ENCODE results near the gene CLEC2D. TPM values are rescaled to one million over a fixed set of nuclear protein-coding genes. Genes with fewer than 3 reads are reported as not detected.
A peak's percentile ranks its signal among the peaks of the same experiment; 100 is the strongest.
"Not testable (repeated sequence)": the region's sequence is repeated elsewhere in the genome, so short reads cannot be mapped to it uniquely, and the experiment has no call there.

The CLEC2D gene
- total and polyA plus RNA-seq, 5 donors from 2014 or later = 219 to 312 (median 230) TPM

- no peaks in the 10 kb centered on the region for H3K27me3 Mint-ChIP-seq
- H3K36me3 Mint-ChIP-seq = peaks cover 72% of the 10 kb centered on the region
- H3K4me1 Mint-ChIP-seq = peaks cover 37 to 92% (median 78%) of the 10 kb centered on the region in 4 donors
- DNase-seq (peak in 1 of 3 donors; percentile 53), ATAC-seq (ENCODE audit: low read depth in 2 of 2) (peak; percentile 40 to 44)
- peaks cover 81% of the 10 kb centered on the region for H3K4me1 ChIP-seq (ENCODE audit: control insufficient read depth, insufficient read depth, low read length, poor library complexity, severe bottlenecking)
- peaks cover 0 to 9% (median 0%) of the 10 kb centered on the region in 7 donors for H3K9me3 Mint-ChIP-seq
- H3K27ac ChIP-seq (ENCODE audit: insufficient read depth, low read length, poor library complexity, severe bottlenecking) = peak overlapping the region; percentile 88
- no peaks in the 10 kb centered on the region for H3K9me3 ChIP-seq (ENCODE audit: control insufficient read depth in 2 of 2, low read length in 2 of 2)
- H3K27ac Mint-ChIP-seq = peak overlapping the region; percentile 89 to 97 (median 89)
- H3K27me3 ChIP-seq (ENCODE audit: control insufficient read depth, insufficient read depth, low read length) = no peaks in the 10 kb centered on the region
- peaks cover 58% of the 10 kb centered on the region for H3K36me3 ChIP-seq (ENCODE audit: control insufficient read depth, insufficient read depth, low read length)
- peak overlapping the region; percentile 16 for H3K4me3 ChIP-seq (ENCODE audit: low read depth, low read length)
- H3K4me3 Mint-ChIP-seq = peak overlapping the region in 3 of 4 donors; percentile 19 to 38 (median 28)
Measured at GRCh38 chr12:9662488-9662887, 7.0 kb upstream of the CLEC2D start.

DNA sequence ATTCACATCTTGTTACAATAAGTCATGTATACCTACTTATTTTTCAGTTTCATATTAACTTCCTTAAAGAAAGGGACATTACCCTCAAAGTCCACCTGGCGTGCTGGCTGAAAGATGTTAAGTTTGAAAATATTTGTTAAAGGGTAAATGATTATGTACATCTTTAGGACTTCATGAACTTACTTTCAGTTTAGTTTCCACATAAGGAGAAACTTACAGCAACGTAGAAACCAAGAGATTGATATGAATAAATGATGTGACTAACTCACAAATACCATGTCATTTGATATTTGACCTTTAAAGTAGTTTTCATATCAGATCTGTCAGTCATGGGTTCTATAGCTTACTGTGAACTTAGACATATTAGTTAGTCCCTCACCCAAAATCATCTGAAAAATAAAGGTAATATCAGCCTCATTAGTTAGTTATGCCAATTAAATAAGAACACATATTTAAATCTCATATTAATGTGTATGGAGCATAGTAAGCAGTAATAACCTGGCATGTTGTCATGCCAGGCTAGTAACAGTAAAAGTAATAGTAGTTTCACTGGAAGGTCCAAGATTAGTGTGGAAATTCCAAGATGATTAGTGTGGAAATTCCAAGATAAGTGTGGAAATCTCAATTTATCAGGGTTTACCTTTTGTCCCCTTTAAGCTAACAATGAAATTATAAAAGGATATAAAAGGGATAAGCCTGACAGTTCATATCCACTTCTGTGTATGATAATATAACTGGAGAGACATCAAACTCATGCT lies 1.9 kb upstream of the CLEC2D start:
- H3K27me3 ChIP-seq (ENCODE audit: control insufficient read depth, insufficient read depth, low read length) = no peaks in the 10 kb centered on the region
- H3K27me3 Mint-ChIP-seq = no peaks in the 10 kb centered on the region
- peak overlapping the region; percentile 88 for H3K27ac ChIP-seq (ENCODE audit: insufficient read depth, low read length, poor library complexity, severe bottlenecking)
- peak in 1 of 3 donors; percentile 72 for DNase-seq
- H3K4me3 Mint-ChIP-seq = peak overlapping the region; percentile 77 to 95 (median 92)
- peaks cover 33 to 80% (median 59%) of the 10 kb centered on the region in 4 donors for H3K4me1 Mint-ChIP-seq
- peaks cover 47% of the 10 kb centered on the region for H3K36me3 Mint-ChIP-seq
- H3K9me3 Mint-ChIP-seq = peaks cover 0 to 1% (median 0%) of the 10 kb centered on the region in 7 donors
- H3K4me3 ChIP-seq (ENCODE audit: low read depth, low read length) = peak overlapping the region; percentile 99
- ATAC-seq (ENCODE audit: low read depth in 2 of 2) = peak; percentile 12 to 18
- H3K27ac Mint-ChIP-seq = peak overlapping the region; percentile 97 to 100 (median 97)
- H3K4me1 ChIP-seq (ENCODE audit: control insufficient read depth, insufficient read depth, low read length, poor library complexity, severe bottlenecking) = peaks cover 78% of the 10 kb centered on the region
- peaks cover 12% of the 10 kb centered on the region for H3K36me3 ChIP-seq (ENCODE audit: control insufficient read depth, insufficient read depth, low read length)
- no peaks in the 10 kb centered on the region for H3K9me3 ChIP-seq (ENCODE audit: control insufficient read depth in 2 of 2, low read length in 2 of 2)

DNA sequence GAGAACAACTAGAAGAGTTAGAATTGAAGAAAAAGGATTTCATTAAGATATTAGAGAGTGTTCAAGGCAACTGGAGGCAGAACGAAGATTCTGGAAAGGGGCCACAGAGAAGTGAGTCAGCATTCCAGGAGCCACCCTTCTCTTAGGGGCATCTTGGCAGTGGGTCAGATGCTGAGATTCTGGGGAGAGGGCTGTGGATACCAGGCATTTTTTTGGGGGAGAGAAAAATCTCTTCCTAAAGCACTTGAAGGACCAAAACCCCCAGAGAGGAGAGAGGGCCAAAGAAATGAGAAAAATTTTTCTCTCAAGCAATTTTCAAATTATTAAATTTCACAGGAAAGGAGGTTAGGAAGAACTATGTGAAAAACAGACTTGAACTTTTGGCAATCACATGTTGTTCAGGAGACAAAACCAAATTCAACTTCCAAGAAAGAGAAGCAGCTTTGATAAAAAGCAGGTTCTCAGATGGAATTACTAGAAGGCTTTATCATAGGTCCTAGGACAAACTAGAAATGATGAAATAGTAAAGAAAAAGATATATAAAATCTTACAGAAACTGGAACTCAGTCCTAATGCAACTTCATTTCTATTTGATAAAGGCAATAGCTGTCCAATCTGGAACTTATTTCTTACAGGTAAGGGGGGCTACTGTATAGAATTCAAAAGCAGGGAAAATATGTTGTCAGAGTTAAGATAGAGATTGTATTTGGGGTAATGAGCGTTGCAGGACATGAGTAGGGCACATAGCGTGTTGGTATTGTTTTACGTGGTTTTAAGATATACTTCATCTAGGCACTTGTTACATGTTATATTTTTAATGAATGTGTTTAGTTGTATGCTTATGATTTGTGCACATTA lies 1.1 kb upstream of the CLEC2D start:
- peaks cover 0 to 1% (median 0%) of the 10 kb centered on the region in 7 donors for H3K9me3 Mint-ChIP-seq
- peaks cover 32 to 80% (median 57%) of the 10 kb centered on the region in 4 donors for H3K4me1 Mint-ChIP-seq
- Histone ChIP-seq H3K9me3 (ENCODE audit: control insufficient read depth in 2 of 2, low read length in 2 of 2) (no peaks in the 10 kb centered on the region), H3K4me3 (ENCODE audit: low read depth, low read length) (peak overlapping the region; percentile 99), H3K36me3 (ENCODE audit: control insufficient read depth, insufficient read depth, low read length) (peaks cover 12% of the 10 kb centered on the region), H3K27me3 (ENCODE audit: control insufficient read depth, insufficient read depth, low read length) (no peaks in the 10 kb centered on the region), H3K27ac (ENCODE audit: insufficient read depth, low read length, poor library complexity, severe bottlenecking) (peak overlapping the region; percentile 88), H3K4me1 (ENCODE audit: control insufficient read depth, insufficient read depth, low read length, poor library complexity, severe bottlenecking) (peaks cover 78% of the 10 kb centered on the region)
- H3K36me3 Mint-ChIP-seq = peaks cover 42% of the 10 kb centered on the region
- DNase-seq = no peak
- peak overlapping the region; percentile 97 to 100 (median 97) for H3K27ac Mint-ChIP-seq
- H3K27me3 Mint-ChIP-seq = no peaks in the 10 kb centered on the region
- ATAC-seq (ENCODE audit: low read depth in 2 of 2) = no peak
- H3K4me3 Mint-ChIP-seq = peak overlapping the region; percentile 77 to 95 (median 92)

DNA sequence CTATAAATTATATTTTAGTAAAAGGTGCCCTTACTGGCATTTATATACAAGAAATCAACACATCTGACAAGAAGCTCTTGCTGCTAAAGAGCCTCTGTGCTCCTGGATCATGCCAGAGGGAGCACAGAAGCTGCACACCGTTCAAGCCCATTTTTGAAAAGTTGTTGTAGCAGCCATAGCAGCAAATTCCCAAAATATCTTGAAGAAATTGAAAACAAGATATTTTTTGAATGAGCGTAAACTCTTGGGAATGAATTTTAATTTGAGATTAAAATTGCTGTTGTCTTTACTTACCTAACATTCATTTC lies 540 bp upstream of the CLEC2D start:
- DNase-seq = peak in 1 of 3 donors; percentile 48
- H3K4me3 ChIP-seq (ENCODE audit: low read depth, low read length) = peak overlapping the region; percentile 99
- Mint-ChIP-seq H3K4me1 (peaks cover 28 to 76% (median 54%) of the 10 kb centered on the region in 4 donors), H3K9me3 (peaks cover 0 to 1% (median 0%) of the 10 kb centered on the region in 7 donors), H3K27ac (peak overlapping the region; percentile 94 to 100 (median 97)), H3K4me3 (peak overlapping the region; percentile 77 to 95 (median 92)), H3K36me3 (peaks cover 39% of the 10 kb centered on the region), H3K27me3 (no peaks in the 10 kb centered on the region)
- peak overlapping the region; percentile 88 for H3K27ac ChIP-seq (ENCODE audit: insufficient read depth, low read length, poor library complexity, severe bottlenecking)
- ATAC-seq (ENCODE audit: low read depth in 2 of 2) = no peak
- H3K36me3 ChIP-seq (ENCODE audit: control insufficient read depth, insufficient read depth, low read length) = peaks cover 10% of the 10 kb centered on the region
- no peaks in the 10 kb centered on the region for H3K27me3 ChIP-seq (ENCODE audit: control insufficient read depth, insufficient read depth, low read length)
- H3K4me1 ChIP-seq (ENCODE audit: control insufficient read depth, insufficient read depth, low read length, poor library complexity, severe bottlenecking) = peaks cover 78% of the 10 kb centered on the region
- no peaks in the 10 kb centered on the region for H3K9me3 ChIP-seq (ENCODE audit: control insufficient read depth in 2 of 2, low read length in 2 of 2)

DNA sequence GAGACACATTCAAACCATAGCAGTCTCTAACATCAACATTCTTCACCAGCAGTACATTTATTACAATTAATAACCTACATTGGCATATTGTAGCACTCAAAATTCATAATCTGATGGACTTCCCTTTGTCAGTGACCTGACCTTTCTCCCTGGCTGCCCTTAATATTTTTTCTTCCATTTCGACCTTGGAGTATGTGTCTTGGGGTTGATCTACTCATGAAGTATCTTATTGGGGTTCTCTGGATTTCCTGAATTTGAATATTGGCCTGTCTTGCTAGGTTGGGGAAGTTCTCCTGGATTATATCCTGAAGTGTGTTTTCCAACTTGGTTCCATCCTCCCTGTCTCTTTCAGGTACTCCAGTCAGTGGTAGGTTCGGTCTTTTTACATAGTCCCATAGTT lies 2.8 kb downstream of the CLEC2D start:
- Mint-ChIP-seq H3K4me1 (peaks cover 39 to 77% (median 52%) of the 10 kb centered on the region in 4 donors), H3K27ac (peak overlapping the region; percentile 85 to 97 (median 97)), H3K36me3 (peaks cover 39% of the 10 kb centered on the region), H3K4me3 (peak overlapping the region; percentile 91 to 95 (median 93))
- Histone ChIP-seq H3K4me3 (ENCODE audit: low read depth, low read length) (peak overlapping the region; percentile 95), H3K4me1 (ENCODE audit: control insufficient read depth, insufficient read depth, low read length, poor library complexity, severe bottlenecking) (peaks cover 74% of the 10 kb centered on the region), H3K27ac (ENCODE audit: insufficient read depth, low read length, poor library complexity, severe bottlenecking) (peak overlapping the region; percentile 88)
- not testable (repeated sequence) for DNase-seq; H3K27me3 ChIP-seq (ENCODE audit: control insufficient read depth, insufficient read depth, low read length); H3K27me3 Mint-ChIP-seq; ATAC-seq (ENCODE audit: low read depth in 2 of 2); H3K36me3 ChIP-seq (ENCODE audit: control insufficient read depth, insufficient read depth, low read length); H3K9me3 Mint-ChIP-seq; H3K9me3 ChIP-seq (ENCODE audit: control insufficient read depth in 2 of 2, low read length in 2 of 2)

GRCh38 chr12:9673404-9674225 lies 4.1 kb downstream of the CLEC2D start:
- Mint-ChIP-seq H3K27ac (peak overlapping the region; percentile 91 to 97 (median 97)), H3K27me3 (no peaks in the 10 kb centered on the region), H3K9me3 (peaks cover 0 to 1% (median 0%) of the 10 kb centered on the region in 7 donors), H3K36me3 (peaks cover 36% of the 10 kb centered on the region), H3K4me3 (peak overlapping the region; percentile 91 to 95 (median 93)), H3K4me1 (peaks cover 32 to 77% (median 51%) of the 10 kb centered on the region in 4 donors)
- ATAC-seq (ENCODE audit: low read depth in 2 of 2) (peak; percentile 24 to 33), DNase-seq (peak; percentile 36 to 56 (median 41))
- H3K9me3 ChIP-seq (ENCODE audit: control insufficient read depth in 2 of 2, low read length in 2 of 2) = no peaks in the 10 kb centered on the region
- H3K27ac ChIP-seq (ENCODE audit: insufficient read depth, low read length, poor library complexity, severe bottlenecking) = peak overlapping the region; percentile 88
- peak overlapping the region; percentile 95 for H3K4me3 ChIP-seq (ENCODE audit: low read depth, low read length)
- H3K4me1 ChIP-seq (ENCODE audit: control insufficient read depth, insufficient read depth, low read length, poor library complexity, severe bottlenecking) = peaks cover 72% of the 10 kb centered on the region
- H3K36me3 ChIP-seq (ENCODE audit: control insufficient read depth, insufficient read depth, low read length) = no peaks in the 10 kb centered on the region
- no peaks in the 10 kb centered on the region for H3K27me3 ChIP-seq (ENCODE audit: control insufficient read depth, insufficient read depth, low read length)

GRCh38 chr12:9674226-9674590 lies 4.7 kb downstream of the CLEC2D start:
- H3K27ac Mint-ChIP-seq = peak overlapping the region; percentile 91 to 97 (median 97)
- peak; percentile 15 to 38 for ATAC-seq (ENCODE audit: low read depth in 2 of 2)
- peak overlapping the region; percentile 95 for H3K4me3 ChIP-seq (ENCODE audit: low read depth, low read length)

More at GRCh38 chr12:9674226-9674590, 4.7 kb downstream of the CLEC2D start:
- Mint-ChIP-seq H3K4me1 (peaks cover 32 to 76% (median 52%) of the 10 kb centered on the region in 4 donors), H3K4me3 (peak overlapping the region; percentile 91 to 95 (median 93)), H3K27me3 (no peaks in the 10 kb centered on the region), H3K36me3 (peaks cover 36% of the 10 kb centered on the region), H3K9me3 (peaks cover 0 to 1% (median 0%) of the 10 kb centered on the region in 7 donors)
- peak in 2 of 3 donors; percentile 56 to 84 for DNase-seq
- H3K9me3 ChIP-seq (ENCODE audit: control insufficient read depth in 2 of 2, low read length in 2 of 2) = no peaks in the 10 kb centered on the region
- peaks cover 69% of the 10 kb centered on the region for H3K4me1 ChIP-seq (ENCODE audit: control insufficient read depth, insufficient read depth, low read length, poor library complexity, severe bottlenecking)
- H3K27ac ChIP-seq (ENCODE audit: insufficient read depth, low read length, poor library complexity, severe bottlenecking) = peak overlapping the region; percentile 88
- H3K36me3 ChIP-seq (ENCODE audit: control insufficient read depth, insufficient read depth, low read length) = peaks cover under 1% of the 10 kb centered on the region
- no peaks in the 10 kb centered on the region for H3K27me3 ChIP-seq (ENCODE audit: control insufficient read depth, insufficient read depth, low read length)

Data from CD4-positive, CD25-positive, alpha-beta regulatory T cell (primary cell).